Thyroid gland (tissue), 4 donors: ENCODE data around the gene PJVK. TPM values are rescaled to one million over a fixed set of nuclear protein-coding genes. Genes with fewer than 3 reads are reported as not detected.

Experiments used
- DNase-seq, 2 donors: peaks; one replicate each; pipeline ENCODE4 v3.0.0-alpha.2; 2019
- H3K27ac ChIP-seq, 3 donors: fragments of 200-600 bp; sonication (generic); 1 replicate in 2 of 3; 2 replicates in 1 of 3; pipeline ENCODE4 v1.5.1; 2016 to 2019; ENCODE audit warnings: mild to moderate bottlenecking in 1 of 3, moderate library complexity in 1 of 3
- H3K27me3 ChIP-seq: fragments of 200-600 bp; sonication (generic); one replicate; pipeline ENCODE4 v1.5.1; 2019
- H3K36me3 ChIP-seq, 2 donors: fragments of 200-600 bp; sonication (generic); one replicate each; pipeline ENCODE4 v1.5.1; 2016 to 2019
- H3K4me1 ChIP-seq, 2 donors: fragments of 200-600 bp; sonication (generic); one replicate each; pipeline ENCODE4 v1.5.1; 2017 to 2019
- H3K4me3 ChIP-seq, 3 donors: fragments of 200-600 bp; sonication (generic); replicated peaks in 1 of 3; 1 replicate in 2 of 3; 2 replicates in 1 of 3; pipeline ENCODE4 v1.5.1; 2016; ENCODE audit warnings: mild to moderate bottlenecking in 1 of 3
- H3K9me3 ChIP-seq: fragments of 200-600 bp; sonication (generic); one replicate; pipeline ENCODE4 v1.5.1; 2017
- POLR2A ChIP-seq, 2 donors: fragments of 450-650 bp; IDR thresholded peaks; one replicate each; pipeline ENCODE4 v1.6.1; 2017; ENCODE audit warnings: antibody characterized with exemption in 2 of 2, mild to moderate bottlenecking in 2 of 2, moderate library complexity in 1 of 2
- WGBS, 2 donors: methylation state at CpG; one replicate each; pipeline ENCODE4 v1.1.5; 2017; 5-methylcytosine and 5-hydroxymethylcytosine counted together
- intact Hi-C: fragments of 100-400 bp; cut with DNase I; formaldehyde crosslinking; loops from one replicate; pipeline ENCODE4 v1.15.1; 2023
- total RNA-seq, 4 donors: library from RNA; depleted of rRNA; stranded (reverse); fragments of >200 nt; gene quantifications; one replicate each; pipeline ENCODE4 v1.2.3, GENCODE V29; 2016
- TF ChIP-seq, protein P1 (sequence below), 6 experiments: fragments of 200-600 bp in 3 of 6; fragments of 450-650 bp in 3 of 6; sonication (generic) in 3 of 6; IDR thresholded peaks; one replicate each; pipeline ENCODE4 v1.5.1; 2016 to 2019; ENCODE audit warnings: antibody characterized with exemption in 6 of 6, mild to moderate bottlenecking in 2 of 6, inconsistent platforms in 1 of 6, moderate library complexity in 1 of 6

The PJVK gene
- total RNA-seq, 4 donors from 2014 or later: 3.0 to 7.3 (median 4.9) TPM

DNA sequence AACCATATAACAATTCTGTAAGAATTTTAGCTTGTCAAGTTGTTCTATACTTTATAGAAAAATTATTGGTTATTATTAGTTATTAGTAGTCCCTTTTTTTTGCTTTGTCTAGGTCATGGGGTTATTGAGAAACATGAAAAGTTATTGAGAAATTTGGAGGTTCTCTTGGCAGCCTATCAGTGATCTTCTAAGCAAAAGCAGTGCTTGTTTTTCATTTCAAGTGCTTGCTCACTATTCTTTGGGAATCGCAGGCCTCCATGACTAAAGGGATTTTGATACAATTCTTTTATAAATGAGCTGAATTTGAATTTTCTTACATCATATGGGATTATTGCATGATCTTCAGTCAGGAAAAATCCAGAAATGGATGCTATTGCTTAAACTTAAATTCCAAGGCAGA lies 54.9 kb downstream of the PJVK start:
- Histone ChIP-seq H3K27me3 (no peaks in the 10 kb centered on the region), H3K9me3 (no peaks in the 10 kb centered on the region), H3K4me1 (no peaks in the 10 kb centered on the region), H3K27ac (no peak overlapping the region), H3K36me3 (peaks cover 4 to 36% of the 10 kb centered on the region in 2 donors), H3K4me3 (no peak overlapping the region)
- 90 to 98% methylated on average over 1 of the region's 1 CpG for WGBS, 2 donors
- intact Hi-C loops: no loop called here
- TF ChIP-seq, protein P1, sequence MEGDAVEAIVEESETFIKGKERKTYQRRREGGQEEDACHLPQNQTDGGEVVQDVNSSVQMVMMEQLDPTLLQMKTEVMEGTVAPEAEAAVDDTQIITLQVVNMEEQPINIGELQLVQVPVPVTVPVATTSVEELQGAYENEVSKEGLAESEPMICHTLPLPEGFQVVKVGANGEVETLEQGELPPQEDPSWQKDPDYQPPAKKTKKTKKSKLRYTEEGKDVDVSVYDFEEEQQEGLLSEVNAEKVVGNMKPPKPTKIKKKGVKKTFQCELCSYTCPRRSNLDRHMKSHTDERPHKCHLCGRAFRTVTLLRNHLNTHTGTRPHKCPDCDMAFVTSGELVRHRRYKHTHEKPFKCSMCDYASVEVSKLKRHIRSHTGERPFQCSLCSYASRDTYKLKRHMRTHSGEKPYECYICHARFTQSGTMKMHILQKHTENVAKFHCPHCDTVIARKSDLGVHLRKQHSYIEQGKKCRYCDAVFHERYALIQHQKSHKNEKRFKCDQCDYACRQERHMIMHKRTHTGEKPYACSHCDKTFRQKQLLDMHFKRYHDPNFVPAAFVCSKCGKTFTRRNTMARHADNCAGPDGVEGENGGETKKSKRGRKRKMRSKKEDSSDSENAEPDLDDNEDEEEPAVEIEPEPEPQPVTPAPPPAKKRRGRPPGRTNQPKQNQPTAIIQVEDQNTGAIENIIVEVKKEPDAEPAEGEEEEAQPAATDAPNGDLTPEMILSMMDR (IDR thresholded peaks at IDR 0.05): no peak
- no peak for TF ChIP-seq POLR2A (IDR thresholded peaks at IDR 0.05)
- no peak for DNase-seq

DNA sequence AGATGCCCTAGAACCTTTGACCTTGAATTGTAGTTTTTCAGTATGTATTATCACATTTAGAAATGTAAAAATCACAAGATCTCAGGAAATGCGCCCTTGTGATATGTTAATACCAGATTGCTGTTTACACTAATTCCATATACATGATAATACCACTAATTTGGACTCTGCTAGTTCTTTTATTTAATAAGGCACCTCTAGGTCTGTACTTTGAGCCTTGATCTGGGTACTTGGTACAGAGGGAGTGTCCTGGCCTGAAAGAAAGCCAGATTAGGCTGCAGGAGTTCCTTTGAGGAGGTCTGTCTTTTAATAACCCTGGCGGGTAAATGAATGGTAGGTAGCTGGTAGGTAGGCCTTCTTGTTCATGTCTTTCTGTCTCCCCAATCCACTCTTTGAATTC lies 55.3 kb downstream of the PJVK start:
- Histone ChIP-seq H3K36me3 (peaks cover 4 to 32% of the 10 kb centered on the region in 2 donors), H3K9me3 (no peaks in the 10 kb centered on the region), H3K4me1 (no peaks in the 10 kb centered on the region), H3K27ac (no peak overlapping the region), H3K4me3 (no peak overlapping the region), H3K27me3 (no peaks in the 10 kb centered on the region)
- intact Hi-C loops: no loop called here
- TF ChIP-seq POLR2A (IDR thresholded peaks at IDR 0.05): no peak
- TF ChIP-seq, protein P1 (IDR thresholded peaks at IDR 0.05): no peak
- DNase-seq: no peak
- 96 to 98% methylated on average over 2 of the region's 2 CpGs for WGBS, 2 donors

DNA sequence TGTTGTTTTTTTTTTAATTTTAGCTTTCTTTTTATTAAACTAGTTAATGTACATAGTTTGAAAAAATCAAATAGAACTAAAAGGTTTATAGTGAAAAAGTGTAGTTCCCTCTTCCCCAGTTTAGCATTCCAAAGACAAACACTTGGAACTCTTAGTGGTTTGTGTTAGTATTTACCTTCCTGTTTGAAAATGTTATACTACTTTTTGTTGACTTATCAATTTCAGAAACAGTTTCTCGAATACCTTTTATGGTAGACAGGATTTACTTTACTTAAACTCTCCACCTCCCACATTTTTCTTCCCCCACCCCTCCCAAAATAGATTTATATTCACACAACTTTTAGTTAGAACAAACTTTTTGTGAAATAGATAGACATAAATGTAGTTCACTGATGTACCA lies 55.8 kb downstream of the PJVK start:
- intact Hi-C loops: no loop called here
- WGBS, 2 donors: 95 to 96% methylated on average over 1 of the region's 1 CpG
- Histone ChIP-seq H3K4me1 (no peaks in the 10 kb centered on the region), H3K36me3 (peaks cover 4 to 27% of the 10 kb centered on the region in 2 donors), H3K9me3 (no peaks in the 10 kb centered on the region), H3K4me3 (no peak overlapping the region), H3K27me3 (no peaks in the 10 kb centered on the region), H3K27ac (no peak overlapping the region)
- no peak for DNase-seq
- TF ChIP-seq, protein P1 (IDR thresholded peaks at IDR 0.05): no peak
- no peak for TF ChIP-seq POLR2A (IDR thresholded peaks at IDR 0.05)

DNA sequence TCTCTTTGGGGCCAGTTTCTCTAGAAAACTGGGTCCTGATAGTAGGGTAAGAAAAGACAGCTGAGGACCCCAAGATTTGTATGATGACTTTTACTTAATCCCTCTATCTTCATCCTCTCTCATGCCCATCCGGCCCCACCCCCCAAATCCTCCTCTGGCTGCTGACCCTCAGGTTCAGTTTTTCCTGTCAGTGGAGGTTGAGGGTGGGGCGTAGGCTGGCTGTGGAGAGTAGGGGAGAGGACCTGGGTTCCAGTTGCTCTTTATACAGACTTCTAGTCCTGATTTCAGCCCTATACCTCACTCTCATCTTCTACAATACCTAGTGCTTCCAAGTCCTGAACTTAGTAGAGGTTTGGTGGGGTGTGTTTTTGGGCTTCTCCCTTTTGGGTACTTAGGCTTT lies 57.5 kb downstream of the PJVK start:
- H3K4me1 ChIP-seq: no peaks in the 10 kb centered on the region
- intact Hi-C loops: no loop called here
- WGBS, 2 donors: 97% methylated on average over 2 of the region's 2 CpGs
- no peak overlapping the region for H3K27ac ChIP-seq
- H3K27me3 ChIP-seq: no peaks in the 10 kb centered on the region
- no peak for TF ChIP-seq POLR2A (IDR thresholded peaks at IDR 0.05)
- TF ChIP-seq, protein P1 (IDR thresholded peaks at IDR 0.05): no peak
- no peaks in the 10 kb centered on the region for H3K9me3 ChIP-seq
- H3K4me3 ChIP-seq: no peak overlapping the region
- DNase-seq: no peak
- H3K36me3 ChIP-seq: peaks cover 0 to 10% of the 10 kb centered on the region in 2 donors

DNA sequence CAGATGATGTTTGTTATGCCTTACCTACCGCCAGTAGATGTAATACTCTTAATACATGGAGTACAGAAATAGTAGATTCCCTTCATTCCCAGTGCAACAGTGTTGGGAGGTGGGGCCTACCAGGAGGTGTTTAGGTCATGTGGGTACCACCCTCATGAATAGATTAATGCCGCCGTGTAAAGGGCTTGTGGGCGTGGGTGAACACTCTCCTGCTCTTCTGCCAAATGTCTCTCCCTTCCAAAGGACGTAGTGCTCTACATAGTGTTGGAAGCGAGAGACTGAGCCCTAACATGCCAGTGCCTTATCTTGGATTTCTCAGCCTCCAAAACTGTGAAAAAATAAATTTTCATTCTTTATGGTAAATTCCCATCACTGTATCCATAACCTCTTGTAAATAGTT lies 59.2 kb downstream of the PJVK start:
- H3K4me1 ChIP-seq: no peaks in the 10 kb centered on the region
- DNase-seq: no peak
- H3K27me3 ChIP-seq: no peaks in the 10 kb centered on the region
- H3K9me3 ChIP-seq: no peaks in the 10 kb centered on the region
- H3K36me3 ChIP-seq: no peaks in the 10 kb centered on the region
- no peak overlapping the region for H3K27ac ChIP-seq
- H3K4me3 ChIP-seq: no peak overlapping the region
- no peak for TF ChIP-seq POLR2A (IDR thresholded peaks at IDR 0.05)
- TF ChIP-seq, protein P1 (IDR thresholded peaks at IDR 0.05): no peak
- intact Hi-C loops: no loop called here
- 93 to 94% methylated on average over 6 of the region's 6 CpGs for WGBS, 2 donors

Other genes with a start within 250 kb of the PJVK start
- gene PRKRA, start 203 bp upstream of the PJVK start, total RNA-seq: 10 to 100 TPM; 54.9 to 72.2 (median 64.8) TPM
- gene FKBP7, start 27.2 kb downstream of the PJVK start, total RNA-seq: 10 to 100 TPM; 10.0 to 22.4 (median 16.5) TPM
- 10 to 100 TPM; 12.3 to 23.5 (median 15.6) TPM for gene PLEKHA3, start 29.1 kb downstream of the PJVK start, total RNA-seq